Endometrium (tissue), 2 donors: ENCODE data around the gene ARTN.

ENCODE experiments used
- FAIRE-seq: peaks from 2 replicates; lab custom pipeline; 2012; peaks lifted over from hg19 to GRCh38; lab: Jason Lieb, UNC
- donor health status: control.
- donor health status: control.

ARTN gene

DNA sequence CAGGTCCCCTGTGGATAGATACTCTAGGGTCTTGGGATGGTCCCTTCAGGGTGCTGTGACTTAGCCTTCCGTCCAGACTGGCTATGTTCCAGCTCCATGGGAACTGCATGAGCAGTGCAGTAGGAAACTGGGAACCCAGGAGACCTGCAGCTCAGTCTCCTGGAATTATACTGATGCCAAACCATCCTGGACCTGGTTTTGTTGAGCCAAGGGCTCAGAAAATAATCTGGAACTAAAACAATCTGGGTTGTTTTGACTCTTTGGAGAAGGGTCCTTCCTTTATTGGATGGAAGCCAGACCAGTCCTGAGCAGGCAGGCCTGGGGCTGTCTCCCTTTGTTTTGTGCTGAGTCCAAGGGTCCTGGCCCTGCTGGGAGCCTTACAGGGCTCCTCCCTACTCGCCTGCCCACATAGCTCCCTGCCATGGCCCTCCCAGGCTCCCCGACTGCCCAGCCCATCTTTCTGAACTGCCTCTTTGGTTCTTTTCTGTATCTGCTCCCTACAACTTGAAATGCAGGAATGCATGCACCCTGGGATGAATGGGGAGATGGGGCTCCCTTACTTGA, 14.4 kb downstream of the ARTN start:
- FAIRE-seq: no peak

DNA sequence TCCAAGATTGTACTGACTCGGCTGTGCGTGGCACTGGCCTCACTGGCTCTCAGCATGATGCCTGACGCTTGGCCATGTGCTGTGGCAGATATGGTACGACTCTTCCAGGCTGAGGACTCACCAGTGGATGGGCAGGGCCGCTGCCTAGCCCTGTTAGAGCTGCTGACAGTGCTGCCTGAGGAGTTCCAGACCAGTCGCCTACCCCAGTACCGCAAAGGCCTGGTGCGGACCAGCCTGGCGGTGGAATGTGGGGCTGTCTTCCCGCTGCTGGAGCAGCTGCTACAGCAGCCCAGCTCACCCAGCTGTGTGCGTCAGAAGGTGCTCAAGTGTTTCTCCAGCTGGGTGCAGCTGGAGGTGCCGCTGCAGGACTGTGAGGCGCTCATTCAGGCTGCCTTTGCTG, 16.1 kb downstream of the ARTN start:
- FAIRE-seq: no peak

DNA sequence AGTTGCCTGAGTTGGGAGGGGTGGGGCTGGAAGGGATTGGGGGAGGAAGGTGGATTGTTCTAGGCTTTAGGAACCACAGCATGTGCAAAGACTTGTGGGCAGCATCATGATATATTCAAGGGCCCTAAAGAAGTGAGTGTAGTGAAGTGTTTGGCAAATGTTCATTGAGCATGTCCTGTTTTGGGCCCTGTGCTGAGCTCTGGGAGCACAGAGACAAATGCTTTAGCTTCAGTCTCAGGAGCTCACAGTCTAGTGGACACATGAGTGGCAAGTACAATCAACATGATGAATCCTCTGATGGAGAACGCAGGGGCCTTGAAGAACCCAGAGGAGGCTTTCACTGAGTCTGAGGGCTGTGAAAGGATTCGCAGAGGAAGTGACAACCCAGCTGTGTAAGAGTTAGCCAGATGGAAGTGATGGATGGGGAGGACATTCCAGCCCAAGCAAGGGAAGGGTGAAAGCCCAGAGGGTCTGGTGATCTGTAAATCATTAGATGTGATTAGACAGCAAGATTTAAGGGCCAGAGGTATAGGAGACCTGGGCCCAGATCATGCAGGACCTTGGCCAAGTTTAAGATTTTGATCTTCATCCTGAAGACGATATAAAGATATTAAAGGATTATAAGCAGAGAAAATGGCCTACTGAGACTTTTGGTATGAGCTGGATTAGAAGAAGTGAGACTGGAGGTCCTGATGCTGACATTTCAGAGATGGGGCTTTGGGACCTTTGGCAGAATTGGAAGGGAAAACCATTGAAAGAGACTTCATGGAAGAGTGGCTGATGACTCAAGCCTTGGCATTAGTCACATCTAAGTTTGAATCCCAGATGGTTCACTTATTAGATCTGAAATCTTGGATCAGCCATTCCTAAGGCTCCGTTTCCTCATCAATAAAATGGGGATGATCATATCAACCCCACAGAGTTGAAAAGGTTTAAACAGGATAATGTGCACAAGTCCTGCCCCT, 17.7 kb downstream of the ARTN start:
- FAIRE-seq: no peak

- no peak for FAIRE-seq
Observed at GRCh38 chr1:43952731-43953346, 19.2 kb downstream of the ARTN start.

- FAIRE-seq: no peak
Observed at GRCh38 chr1:43953361-43953760, 19.8 kb downstream of the ARTN start.

DNA sequence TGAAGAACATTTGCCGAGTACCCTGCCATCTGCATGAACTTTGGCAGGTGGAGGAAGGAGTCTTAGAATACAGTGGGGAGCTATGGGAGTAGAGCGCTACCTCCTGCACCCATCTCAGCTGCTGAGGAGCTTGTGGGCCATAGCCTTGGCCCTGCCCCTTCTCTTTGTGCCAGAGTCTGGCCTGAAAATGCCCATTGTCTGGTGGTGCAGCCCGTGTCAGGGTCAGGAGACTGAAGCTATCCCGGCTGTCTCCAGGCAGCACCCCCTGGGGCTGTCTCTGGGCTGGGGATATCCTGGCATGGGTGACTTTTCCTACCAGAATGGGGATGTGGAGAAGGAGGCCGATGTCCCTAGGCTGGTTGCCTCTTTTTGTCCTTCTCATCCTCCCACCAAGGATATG, 20.4 kb downstream of the ARTN start:
- FAIRE-seq: no peak

- FAIRE-seq: no peak
Observed at GRCh38 chr1:43956234-43956633, 22.6 kb downstream of the ARTN start.

GRCh38 chr1:43957407-43958040, 23.9 kb downstream of the ARTN start:
- no peak for FAIRE-seq

DNA sequence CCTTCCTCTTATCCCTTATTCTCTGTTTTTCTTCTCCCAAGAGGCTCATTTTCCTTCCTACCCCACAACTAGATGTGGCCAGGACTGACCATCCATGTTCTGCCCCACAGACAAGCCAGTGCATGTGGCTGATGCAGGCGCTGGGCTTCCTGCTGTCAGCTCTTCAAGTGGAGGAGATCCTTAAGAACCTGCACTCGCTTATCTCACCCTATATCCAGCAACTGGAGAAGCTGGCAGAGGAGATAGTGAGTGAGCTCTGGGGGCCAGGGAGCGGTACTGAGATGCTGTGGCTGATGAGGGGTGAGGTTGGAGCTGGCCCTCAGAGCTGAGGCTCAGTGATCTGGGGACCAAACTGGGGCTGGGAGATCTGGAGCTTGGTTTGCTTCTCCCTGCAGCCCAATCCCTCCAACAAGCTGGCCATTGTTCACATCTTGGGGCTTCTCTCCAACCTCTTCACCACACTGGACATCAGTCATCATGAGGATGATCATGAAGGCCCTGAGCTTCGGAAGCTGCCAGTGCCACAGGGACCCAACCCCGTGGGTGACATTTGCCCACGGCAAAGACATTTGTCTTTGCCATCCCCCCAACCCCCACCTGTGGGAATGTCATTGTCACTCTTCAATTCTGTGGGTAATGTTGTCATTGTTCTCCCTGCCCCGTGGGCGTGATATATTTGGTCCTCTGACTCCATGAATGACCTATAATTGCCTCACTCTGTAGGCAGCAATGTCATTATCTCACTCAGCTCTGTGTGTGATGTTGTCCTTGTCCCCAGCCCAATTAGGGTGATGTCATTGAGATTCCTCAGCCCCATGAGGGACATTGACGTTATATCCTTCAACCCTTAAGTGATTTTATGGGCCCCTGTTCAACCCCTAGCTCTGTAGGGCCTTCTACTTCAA, 25.0 kb downstream of the ARTN start:
- no peak for FAIRE-seq

DNA sequence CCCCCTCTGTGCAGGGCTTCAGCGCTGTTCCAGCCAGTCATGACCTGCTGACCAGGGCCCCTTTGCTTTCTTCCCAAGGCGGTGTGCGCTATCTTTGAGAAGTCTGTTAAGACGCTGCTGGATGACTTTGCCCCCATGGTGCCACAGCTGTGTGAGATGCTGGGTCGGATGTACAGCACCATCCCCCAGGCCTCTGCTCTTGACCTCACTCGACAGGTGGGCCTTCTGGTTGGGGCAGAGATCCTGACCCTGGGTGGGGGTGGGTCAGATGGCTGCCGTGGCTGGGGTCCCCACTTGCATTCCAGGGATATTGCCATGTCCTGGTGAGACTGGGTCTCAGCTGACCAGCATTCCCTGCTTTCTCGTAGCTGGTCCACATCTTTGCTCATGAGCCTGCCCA, 27.2 kb downstream of the ARTN start:
- FAIRE-seq: no peak

GRCh38 chr1:43961692-43962091, 28.1 kb downstream of the ARTN start:
- FAIRE-seq: no peak

DNA sequence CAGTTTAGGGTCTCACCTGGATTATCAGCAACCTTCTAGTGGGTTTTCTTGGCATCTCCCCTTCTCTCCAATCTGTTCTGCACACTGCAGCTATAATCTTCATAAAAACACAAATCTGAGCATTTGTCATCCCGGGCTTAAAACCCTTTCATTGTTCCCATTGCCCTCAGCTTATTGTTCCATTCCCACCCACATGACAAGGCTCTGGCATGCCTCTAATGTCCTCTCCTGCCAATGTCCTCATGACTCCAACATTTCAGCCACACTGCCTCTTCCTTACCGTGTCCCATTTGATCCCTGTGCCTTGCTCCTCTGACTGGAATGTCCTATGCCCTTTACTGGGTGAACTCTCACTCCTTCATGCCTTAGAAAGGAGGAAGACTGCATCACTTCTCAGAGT, 28.7 kb downstream of the ARTN start:
- no peak for FAIRE-seq

DNA sequence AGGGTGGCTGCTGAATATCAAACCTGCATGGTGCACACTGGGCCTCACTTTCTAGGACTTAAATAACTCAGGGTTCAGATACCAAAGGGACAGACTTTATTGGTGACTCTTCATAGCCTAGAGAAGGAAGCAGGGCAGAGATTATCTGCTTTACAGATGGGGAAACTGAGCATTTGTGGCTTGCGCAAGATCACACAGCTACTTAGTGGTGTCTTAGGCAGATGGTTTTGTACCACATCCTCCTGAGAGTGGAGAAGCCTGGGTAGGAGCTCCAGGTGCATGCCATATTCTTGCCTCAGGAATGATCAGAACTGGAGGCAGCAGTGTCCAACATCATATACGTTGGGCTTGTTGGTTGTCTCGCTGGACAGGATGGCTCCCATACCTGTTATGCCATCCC, 29.4 kb downstream of the ARTN start:
- no peak for FAIRE-seq

GRCh38 chr1:43963890-43964289, 30.3 kb downstream of the ARTN start:
- FAIRE-seq: no peak

GRCh38 chr1:43965316-43965715, 31.7 kb downstream of the ARTN start:
- no peak for FAIRE-seq

DNA sequence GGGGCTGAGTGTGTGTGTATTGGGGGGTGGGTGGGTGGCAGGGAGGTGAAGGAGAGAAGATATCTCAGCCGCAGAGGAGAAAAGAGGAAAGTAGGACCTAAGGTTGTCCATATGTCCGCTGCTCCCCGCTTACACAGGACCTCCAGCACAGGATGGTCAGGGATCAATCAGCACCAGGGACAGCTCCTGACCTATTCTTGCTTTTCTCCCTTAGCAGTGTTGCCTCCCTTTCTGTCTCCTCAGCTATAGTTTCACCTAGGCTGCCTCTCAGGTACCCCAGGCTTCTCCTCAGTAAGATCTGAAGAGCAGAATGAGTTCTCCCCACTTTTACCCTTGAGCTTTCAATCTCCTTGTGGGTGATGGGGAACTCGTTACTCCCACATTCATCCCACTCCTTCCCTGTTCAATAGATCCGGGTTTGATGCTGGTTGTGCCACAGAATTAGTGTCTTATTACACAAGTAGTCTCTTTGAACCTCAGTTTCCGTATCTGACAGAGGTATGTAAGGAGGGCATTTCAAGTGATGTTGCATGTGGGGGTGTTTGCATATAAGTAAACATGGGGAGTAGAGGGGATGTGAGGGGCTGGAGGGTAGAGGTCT, 34.8 kb downstream of the ARTN start:
- no peak for FAIRE-seq

DNA sequence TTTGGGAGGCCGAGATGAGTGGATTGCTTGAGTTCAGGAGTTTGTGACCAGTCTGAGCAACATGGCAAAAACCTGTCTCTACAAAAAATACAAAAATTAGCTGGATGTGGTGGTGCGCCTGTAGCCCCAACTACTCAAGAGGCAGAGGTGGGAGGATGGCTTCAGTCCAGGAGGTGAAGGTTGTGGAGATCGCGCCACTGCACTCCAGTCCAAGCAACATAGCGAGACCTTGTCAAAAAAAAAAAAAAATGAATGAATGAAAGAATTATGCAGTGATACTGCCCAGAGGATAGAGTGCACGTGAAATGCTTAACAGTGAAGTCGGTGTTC, 35.8 kb downstream of the ARTN start:
- no peak for FAIRE-seq

DNA sequence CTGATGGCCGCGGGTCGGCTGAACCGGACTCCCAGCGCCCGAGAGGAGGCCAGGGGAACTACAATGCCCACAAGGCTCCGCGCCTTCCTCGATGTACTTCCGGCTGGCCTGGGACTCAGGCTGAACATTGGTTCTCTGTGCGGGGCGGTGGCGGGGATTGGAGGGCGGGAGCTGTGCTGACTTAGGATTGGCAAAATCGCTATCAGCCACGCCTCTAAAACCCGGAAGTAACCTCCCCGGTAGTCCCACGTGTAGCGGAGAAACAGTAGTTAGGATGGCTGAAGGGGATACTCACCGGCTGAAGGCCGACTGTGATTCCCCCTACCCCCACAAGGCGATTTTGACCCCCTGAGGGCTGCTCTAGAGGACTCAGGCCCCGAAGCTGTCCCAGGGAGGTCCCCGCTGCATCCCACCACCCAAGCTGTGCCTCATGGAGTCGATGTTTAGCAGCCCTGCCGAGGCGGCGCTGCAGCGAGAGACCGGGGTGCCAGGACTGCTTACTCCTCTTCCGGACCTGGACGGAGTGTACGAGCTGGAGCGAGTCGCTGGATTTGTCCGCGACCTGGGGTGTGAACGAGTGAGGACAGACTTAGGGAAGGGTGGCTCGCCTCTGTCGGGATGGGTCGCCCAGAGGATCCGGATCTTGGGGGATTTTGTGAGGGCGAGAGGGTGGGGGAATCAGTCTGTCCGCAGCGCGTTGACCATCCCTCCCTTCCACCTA, 36.3 kb downstream of the ARTN start, which contains the start of gene DPH2:
Gene DPH2, plus strand, starts transcription at position 265 of the 721 bp plus-strand sequence. Its CDS starts 166 bp downstream, at position 431.
- peak; percentile 85 for FAIRE-seq

DNA sequence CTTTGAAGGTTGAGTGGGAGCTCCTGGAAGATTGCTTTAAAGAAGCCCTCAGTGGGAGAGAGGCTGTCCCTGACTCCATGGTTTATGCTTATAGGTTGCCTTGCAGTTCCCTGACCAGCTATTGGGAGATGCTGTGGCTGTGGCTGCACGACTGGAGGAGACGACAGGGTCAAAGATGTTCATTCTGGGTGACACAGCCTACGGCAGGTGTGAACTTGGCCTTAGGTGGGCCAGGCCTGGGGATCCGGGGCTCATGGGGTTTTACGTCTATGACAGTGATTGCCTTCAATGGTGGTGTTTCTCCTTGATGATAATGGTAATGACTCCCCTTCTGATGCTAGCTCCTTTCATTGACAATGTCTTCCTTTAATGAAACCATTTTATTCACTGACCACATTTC, 36.9 kb downstream of the ARTN start:
- no peak for FAIRE-seq

DNA sequence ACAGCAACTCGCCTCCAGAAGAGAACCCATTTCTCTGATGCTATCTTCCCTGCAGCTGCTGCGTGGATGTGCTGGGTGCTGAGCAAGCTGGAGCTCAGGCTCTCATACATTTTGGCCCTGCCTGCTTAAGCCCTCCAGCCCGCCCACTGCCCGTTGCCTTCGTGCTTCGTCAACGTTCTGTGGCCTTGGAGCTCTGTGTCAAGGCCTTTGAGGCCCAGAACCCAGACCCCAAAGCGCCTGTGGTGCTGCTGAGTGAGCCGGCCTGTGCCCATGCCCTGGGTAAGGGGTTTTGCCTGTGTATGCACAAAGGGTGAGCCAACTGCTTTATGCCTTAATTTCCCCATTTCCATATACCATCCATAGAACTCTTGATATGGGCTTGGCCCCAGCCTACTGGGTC, 37.3 kb downstream of the ARTN start:
- FAIRE-seq: no peak
